T-helper 17 cell (primary cell): ENCODE results near the gene PTPN13. TPM values are rescaled to one million over a fixed set of nuclear protein-coding genes. Genes with fewer than 3 reads are reported as not detected.

Experiments used
- ATAC-seq: fragments of 150-1000 bp; cut with Tn5 transposase; 2 replicates; pipeline ENCODE4 v1.10.0; 2021; ENCODE audit warnings: mild to moderate bottlenecking, moderate library complexity
- DNase-seq, 3 donors: peaks; one replicate each; pipeline versions ENCODE4 v3.0.0 to v3.0.0-alpha.2; 2020 to 2021
- H3K9me3 ChIP-seq: one replicate; pipeline ENCODE4 v1.7.0; 2013; ENCODE audit warnings: low read length, mild to moderate bottlenecking; ENCODE audit not compliant: control insufficient read depth, poor library complexity, severe bottlenecking
- H3K27ac Mint-ChIP-seq: one replicate; pipeline ENCODE4 v1.8.0; 2022; ENCODE audit warnings: mild to moderate bottlenecking, moderate library complexity, mixed read lengths
- H3K27me3 Mint-ChIP-seq: one replicate; pipeline ENCODE4 v1.8.0; 2022; ENCODE audit warnings: mixed read lengths
- H3K36me3 Mint-ChIP-seq: one replicate; pipeline ENCODE4 v1.8.0; 2022; ENCODE audit warnings: low read depth, mixed read lengths
- H3K4me1 Mint-ChIP-seq: one replicate; pipeline ENCODE4 v1.8.0; 2022; ENCODE audit warnings: mild to moderate bottlenecking, mixed read lengths
- H3K4me3 Mint-ChIP-seq: one replicate; pipeline ENCODE4 v1.8.0; 2022; ENCODE audit warnings: mild to moderate bottlenecking, moderate library complexity, mixed read lengths
- total RNA-seq, 4 donors: library from RNA in 2 of 4; stranded (reverse) in 2 of 4; gene quantifications; one replicate each; pipeline ENCODE4 v1.2.3 and lab custom pipeline; 2022 to 2026

Gene PTPN13
- total RNA-seq, 2 donors from 2014 or later: 36.1 to 49.5 TPM

GRCh38 chr4:86855572-86855971 is 261.5 kb downstream of the PTPN13 start:
- Mint-ChIP-seq H3K4me3 (no peak overlapping the region), H3K27me3 (no peaks in the 10 kb centered on the region), H3K27ac (no peak overlapping the region), H3K4me1 (no peaks in the 10 kb centered on the region), H3K36me3 (no peaks in the 10 kb centered on the region)
- ATAC-seq (no peak), DNase-seq (no peak)
- no peaks in the 10 kb centered on the region for H3K9me3 ChIP-seq

GRCh38 chr4:86856896-86857295 is 262.8 kb downstream of the PTPN13 start:
- no peaks in the 10 kb centered on the region for H3K4me1 Mint-ChIP-seq
- H3K9me3 ChIP-seq: no peaks in the 10 kb centered on the region
- H3K4me3 Mint-ChIP-seq: no peak overlapping the region
- H3K27ac Mint-ChIP-seq: no peak overlapping the region
- no peaks in the 10 kb centered on the region for H3K27me3 Mint-ChIP-seq
- no peaks in the 10 kb centered on the region for H3K36me3 Mint-ChIP-seq
- ATAC-seq: no peak
- DNase-seq: no peak

GRCh38 chr4:86857341-86858052 is 263.4 kb downstream of the PTPN13 start:
- Mint-ChIP-seq H3K36me3 (no peaks in the 10 kb centered on the region), H3K27ac (no peak overlapping the region), H3K4me1 (no peaks in the 10 kb centered on the region), H3K27me3 (no peaks in the 10 kb centered on the region), H3K4me3 (no peak overlapping the region)
- no peak for ATAC-seq
- no peak for DNase-seq
- no peaks in the 10 kb centered on the region for H3K9me3 ChIP-seq

Other genes with a start within 250 kb of the PTPN13 start
- gene MAPK10, start 234.3 kb upstream of the PTPN13 start, total RNA-seq: 1 to 10 TPM; 4.8 to 5.9 TPM